ENCODE measurements around the gene CDH13. TPM values are rescaled to one million over a fixed set of nuclear protein-coding genes. Genes with fewer than 3 reads are reported as not detected.

The CDH13 gene
- polyA plus RNA-seq, 3 donors = 8.2 to 11.2 (median 10.3) TPM

GRCh38 chr16:83160287-83161020, 533.7 kb downstream of the CDH13 start:
- DNase-seq = no peak

GRCh38 chr16:83162791-83163190, 536.0 kb downstream of the CDH13 start:
- no peak for DNase-seq

- no peak for DNase-seq
These were observed 538.0 kb downstream of the CDH13 start for GRCh38 chr16:83164816-83165215.

- no peak for DNase-seq
These were observed 544.6 kb downstream of the CDH13 start for GRCh38 chr16:83171396-83171795.

GRCh38 chr16:83174671-83175070, 547.9 kb downstream of the CDH13 start:
- no peak for DNase-seq

- no peak for DNase-seq
These were observed 550.0 kb downstream of the CDH13 start for GRCh38 chr16:83176802-83177201.

- no peak for DNase-seq
These were observed 559.1 kb downstream of the CDH13 start for GRCh38 chr16:83185902-83186301.

GRCh38 chr16:83187405-83187804, 560.6 kb downstream of the CDH13 start:
- DNase-seq = no peak

- DNase-seq = no peak
These were observed 570.0 kb downstream of the CDH13 start for GRCh38 chr16:83196796-83197195.

- DNase-seq = no peak
These were observed 570.7 kb downstream of the CDH13 start for GRCh38 chr16:83197450-83197849.

- no peak for DNase-seq
These were observed 572.2 kb downstream of the CDH13 start for GRCh38 chr16:83198977-83199376.

- DNase-seq = no peak
These were observed 573.4 kb downstream of the CDH13 start for GRCh38 chr16:83200005-83200779.

- DNase-seq = no peak
These were observed 575.0 kb downstream of the CDH13 start for GRCh38 chr16:83201748-83202147.

- DNase-seq = no peak
These were observed 579.1 kb downstream of the CDH13 start for GRCh38 chr16:83205896-83206295.

GRCh38 chr16:83206426-83206825, 579.7 kb downstream of the CDH13 start:
- no peak for DNase-seq

GRCh38 chr16:83211711-83212110, 584.9 kb downstream of the CDH13 start:
- DNase-seq = no peak

GRCh38 chr16:83212301-83212841, 585.6 kb downstream of the CDH13 start:
- no peak for DNase-seq

- DNase-seq = no peak
These were observed 587.9 kb downstream of the CDH13 start for GRCh38 chr16:83214671-83215070.

- no peak for DNase-seq
These were observed 588.7 kb downstream of the CDH13 start for GRCh38 chr16:83215406-83216001.

- no peak for DNase-seq
These were observed 592.5 kb downstream of the CDH13 start for GRCh38 chr16:83219285-83219684.

GRCh38 chr16:83220066-83220465, 593.3 kb downstream of the CDH13 start:
- DNase-seq = no peak

- no peak for DNase-seq
These were observed 597.9 kb downstream of the CDH13 start for GRCh38 chr16:83224642-83225041.

GRCh38 chr16:83227336-83227735, 600.6 kb downstream of the CDH13 start:
- DNase-seq = no peak
